SK-N-SH treated with all-trans-retinoic acid at 6 μM for 48 hours (cell line): ENCODE results near the gene CCDC88A.

ENCODE experiments used
- ATAC-seq: fragments of 200-7000 bp; cut with Tn5 transposase; 3 replicates; pipeline ENCODE4 v1.9.1; 2020; ENCODE audit warnings: mild to moderate bottlenecking, moderate library complexity
- ARNTL ChIP-seq: fragments of 450-650 bp; formaldehyde crosslinking; IDR thresholded peaks from 2 replicates; pipeline ENCODE4 v1.5.0; 2020; ENCODE audit warnings: low read depth, mild to moderate bottlenecking, moderate library complexity, borderline replicate concordance
- BACH2 ChIP-seq: fragments of 250-450 bp; sonication (Bioruptor Pico); IDR thresholded peaks from 2 replicates; pipeline ENCODE4 v1.9.0; 2021; ENCODE audit warnings: mild to moderate bottlenecking, borderline replicate concordance
- CREB5 ChIP-seq: fragments of 250-450 bp; sonication (Bioruptor Pico); IDR thresholded peaks from 2 replicates; pipeline ENCODE4 v1.5.1; 2020; ENCODE audit warnings: low read depth, mild to moderate bottlenecking, moderate library complexity
- CSDC2 ChIP-seq: fragments of 250-450 bp; sonication (Bioruptor Pico); IDR thresholded peaks from 2 replicates; pipeline ENCODE4 v1.5.0; 2020; ENCODE audit warnings: mild to moderate bottlenecking, moderate library complexity
- CSRNP3 ChIP-seq: fragments of 250-450 bp; sonication (Bioruptor Pico); IDR thresholded peaks from 2 replicates; pipeline ENCODE4 v1.5.1; 2021; ENCODE audit warnings: mild to moderate bottlenecking, moderate library complexity
- ESRRG ChIP-seq: fragments of 250-450 bp; sonication (Bioruptor Pico); IDR thresholded peaks from 2 replicates; pipeline ENCODE4 v1.6.1; 2021; ENCODE audit warnings: mild to moderate bottlenecking
- GLIS3 ChIP-seq: fragments of 250-450 bp; sonication (Bioruptor Pico); IDR thresholded peaks from 2 replicates; pipeline ENCODE4 v1.5.0; 2020; ENCODE audit warnings: mild to moderate bottlenecking, moderate library complexity
- ISL1 ChIP-seq: fragments of 250-450 bp; sonication (Bioruptor Pico); IDR thresholded peaks from 2 replicates; pipeline ENCODE4 v2.1.2; 2022; ENCODE audit warnings: mild to moderate bottlenecking, moderate library complexity
- OSR1 ChIP-seq: fragments of 250-450 bp; sonication (Bioruptor Pico); IDR thresholded peaks from 2 replicates; pipeline ENCODE4 v1.8.0; 2022; ENCODE audit warnings: moderate library complexity, mild to moderate bottlenecking, inconsistent platforms
- POU6F1 ChIP-seq: fragments of 250-450 bp; sonication (Bioruptor Pico); IDR thresholded peaks from 2 replicates; pipeline ENCODE4 v1.8.0; 2021; ENCODE audit warnings: low read depth, mild to moderate bottlenecking, moderate library complexity, borderline replicate concordance
- PPARA ChIP-seq: fragments of 250-450 bp; sonication (Bioruptor Pico); IDR thresholded peaks from 2 replicates; pipeline ENCODE4 v1.5.0; 2020; ENCODE audit warnings: mild to moderate bottlenecking, borderline replicate concordance
- RARB ChIP-seq: fragments of 250-450 bp; sonication (Bioruptor Pico); IDR thresholded peaks from 2 replicates; pipeline ENCODE4 v1.8.0; 2021; ENCODE audit warnings: mild to moderate bottlenecking, moderate library complexity
- SNAI2 ChIP-seq: fragments of 250-450 bp; sonication (Bioruptor Pico); IDR thresholded peaks from 2 replicates; pipeline ENCODE4 v1.5.0; 2020; ENCODE audit warnings: mild to moderate bottlenecking, moderate library complexity
- TOX ChIP-seq: fragments of 250-450 bp; sonication (Bioruptor Pico); IDR thresholded peaks from 2 replicates; pipeline ENCODE4 v1.8.0; 2021; ENCODE audit warnings: mild to moderate bottlenecking, moderate library complexity, borderline replicate concordance
- TSHZ2 ChIP-seq: fragments of 250-450 bp; sonication (Bioruptor Pico); IDR thresholded peaks from 2 replicates; pipeline ENCODE4 v1.5.0; 2020; ENCODE audit warnings: mild to moderate bottlenecking, moderate library complexity
- ZFP30 ChIP-seq: fragments of 450-650 bp; formaldehyde crosslinking; IDR thresholded peaks from 2 replicates; pipeline ENCODE4 v1.5.0; 2022; ENCODE audit warnings: mild to moderate bottlenecking, moderate library complexity
- ZNF70 ChIP-seq: fragments of 450-650 bp; formaldehyde crosslinking; IDR thresholded peaks from 2 replicates; pipeline ENCODE4 v1.5.0; 2020; ENCODE audit warnings: mild to moderate bottlenecking, moderate library complexity
- ZNF8 ChIP-seq: fragments of 450-650 bp; formaldehyde crosslinking; IDR thresholded peaks from 2 replicates; pipeline ENCODE4 v1.5.0; 2020; ENCODE audit warnings: mild to moderate bottlenecking, moderate library complexity
- TF ChIP-seq, protein P1 (sequence below): fragments of 250-450 bp; sonication (Bioruptor Pico); IDR thresholded peaks from 2 replicates; pipeline ENCODE4 v1.8.0; 2020; ENCODE audit warnings: mild to moderate bottlenecking, moderate library complexity, borderline replicate concordance

The CCDC88A gene

DNA sequence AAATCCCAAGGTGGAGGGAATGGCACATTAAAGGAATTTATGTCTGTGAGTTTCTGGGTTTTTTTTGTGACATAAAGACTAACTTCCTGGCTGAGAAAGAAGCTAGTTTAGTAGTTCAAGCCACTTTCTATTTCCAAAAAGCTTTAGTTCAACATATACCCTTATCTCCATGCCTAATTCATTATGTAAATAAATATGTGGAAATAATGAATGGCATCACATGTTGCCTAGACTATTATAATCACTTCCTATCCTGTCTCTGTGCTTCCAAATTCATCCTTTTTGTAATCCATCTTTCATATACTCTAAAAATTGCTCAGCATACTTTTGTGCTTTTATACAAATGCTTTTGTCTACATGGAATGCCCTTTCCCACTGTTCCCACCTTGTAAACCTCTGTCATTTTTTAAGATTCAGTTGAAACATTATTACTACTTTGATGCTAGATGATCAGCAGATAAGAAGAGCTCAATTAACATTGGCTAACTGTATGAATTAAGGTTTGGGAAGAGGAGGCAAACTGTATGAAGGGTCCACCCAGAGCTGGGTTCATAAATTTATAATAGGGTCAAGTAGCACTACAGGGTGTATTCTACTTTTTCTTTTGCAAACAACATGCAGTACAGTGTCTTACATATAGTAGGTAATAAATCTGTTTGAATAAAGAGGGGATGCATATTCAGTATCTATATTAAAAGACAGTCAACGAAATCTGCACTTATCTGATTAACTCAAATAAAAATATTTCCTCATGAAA lies 88.9 kb downstream of the CCDC88A start:
- ATAC-seq = no peak

GRCh38 chr2:55327470-55328230 lies 92.0 kb downstream of the CCDC88A start:
- ATAC-seq = no peak
- TF ChIP-seq TOX (CRISPR knock-in tag) (no peak), PPARA (no peak), ZNF70 (CRISPR knock-in tag) (no peak), ARNTL (CRISPR knock-in tag) (no peak), CREB5 (CRISPR knock-in tag) (no peak), ZFP30 (no peak), OSR1 (no peak)
- TF ChIP-seq, protein P1, sequence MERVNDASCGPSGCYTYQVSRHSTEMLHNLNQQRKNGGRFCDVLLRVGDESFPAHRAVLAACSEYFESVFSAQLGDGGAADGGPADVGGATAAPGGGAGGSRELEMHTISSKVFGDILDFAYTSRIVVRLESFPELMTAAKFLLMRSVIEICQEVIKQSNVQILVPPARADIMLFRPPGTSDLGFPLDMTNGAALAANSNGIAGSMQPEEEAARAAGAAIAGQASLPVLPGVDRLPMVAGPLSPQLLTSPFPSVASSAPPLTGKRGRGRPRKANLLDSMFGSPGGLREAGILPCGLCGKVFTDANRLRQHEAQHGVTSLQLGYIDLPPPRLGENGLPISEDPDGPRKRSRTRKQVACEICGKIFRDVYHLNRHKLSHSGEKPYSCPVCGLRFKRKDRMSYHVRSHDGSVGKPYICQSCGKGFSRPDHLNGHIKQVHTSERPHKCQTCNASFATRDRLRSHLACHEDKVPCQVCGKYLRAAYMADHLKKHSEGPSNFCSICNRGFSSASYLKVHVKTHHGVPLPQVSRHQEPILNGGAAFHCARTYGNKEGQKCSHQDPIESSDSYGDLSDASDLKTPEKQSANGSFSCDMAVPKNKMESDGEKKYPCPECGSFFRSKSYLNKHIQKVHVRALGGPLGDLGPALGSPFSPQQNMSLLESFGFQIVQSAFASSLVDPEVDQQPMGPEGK (CRISPR knock-in tag) = no peak

More for the DNA sequence above, 88.9 kb downstream of the CCDC88A start:
- TF ChIP-seq POU6F1 (CRISPR knock-in tag) (no peak), ZFP30 (no peak), ZNF70 (CRISPR knock-in tag) (no peak), PPARA (no peak), GLIS3 (CRISPR knock-in tag) (no peak), CSDC2 (no peak), ESRRG (CRISPR knock-in tag) (no peak), OSR1 (no peak), BACH2 (CRISPR knock-in tag) (no peak), ISL1 (CRISPR knock-in tag) (no peak), SNAI2 (CRISPR knock-in tag) (no peak), TOX (CRISPR knock-in tag) (no peak), RARB (CRISPR knock-in tag) (no peak)
- TF ChIP-seq, protein P1 (CRISPR knock-in tag) = no peak

DNA sequence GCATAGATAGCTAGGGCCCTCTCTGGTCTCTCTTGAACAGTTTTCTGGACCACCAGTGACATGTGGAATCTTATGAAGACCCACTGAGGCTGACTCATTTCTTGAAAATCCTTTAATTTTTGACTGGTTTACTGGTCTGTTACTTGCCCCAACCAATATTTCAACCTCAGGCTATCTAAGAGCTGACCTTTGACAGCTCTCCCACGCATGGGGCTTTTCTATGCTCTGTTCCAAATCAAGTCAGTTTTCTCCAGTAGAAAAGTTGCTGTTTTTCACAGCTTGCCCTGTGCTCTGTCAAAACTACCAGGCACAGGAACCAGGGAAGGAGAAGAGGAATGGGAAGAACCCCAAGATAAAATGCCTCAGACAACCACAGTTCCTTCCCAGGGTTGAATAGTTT lies 104.7 kb downstream of the CCDC88A start:
- ATAC-seq = no peak
- TF ChIP-seq ESRRG (CRISPR knock-in tag) (no peak), GLIS3 (CRISPR knock-in tag) (no peak), ZFP30 (no peak), SNAI2 (CRISPR knock-in tag) (no peak), TSHZ2 (no peak), ARNTL (CRISPR knock-in tag) (no peak), ZNF70 (CRISPR knock-in tag) (no peak), CREB5 (CRISPR knock-in tag) (no peak), ZNF8 (CRISPR knock-in tag) (no peak), CSRNP3 (no peak), RARB (CRISPR knock-in tag) (no peak)
- TF ChIP-seq, protein P1 (CRISPR knock-in tag) = no peak
